GM12891 (cell line): ENCODE data around the gene CACNG1.

Experiments
- POLR2A ChIP-seq: IDR thresholded peaks from 2 replicates; pipeline ENCODE4 v1.6.1; 2011; ENCODE audit warnings: low read depth, low read length, control low read depth
- POLR2AphosphoS5 ChIP-seq: IDR thresholded peaks from 2 replicates; pipeline ENCODE4 v1.6.1; 2011; ENCODE audit warnings: low read depth, low read length, control low read depth
- SPI1 ChIP-seq: IDR thresholded peaks from 2 replicates; pipeline ENCODE4 v1.6.1; 2011; ENCODE audit warnings: low read depth, low read length, control low read depth

DNA sequence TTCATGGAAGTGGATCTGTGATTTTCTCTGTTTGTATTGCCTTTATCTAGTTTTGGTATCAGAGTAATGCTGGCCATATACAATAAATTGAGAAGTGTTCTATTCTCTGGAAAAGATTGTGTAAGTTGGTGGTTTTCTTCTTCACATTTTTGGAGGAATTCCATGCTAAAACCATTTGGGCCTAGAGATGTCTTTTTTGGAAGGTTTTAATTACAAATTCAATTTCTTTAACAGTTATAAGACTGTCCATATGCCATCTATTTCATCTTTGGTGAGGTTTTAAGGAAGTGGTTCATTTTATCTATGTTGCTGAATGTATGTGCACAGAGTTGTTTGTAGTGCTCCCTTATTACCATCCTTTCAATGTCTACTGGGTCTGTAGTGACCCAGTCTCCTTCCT, 46.0 kb downstream of the CACNG1 start:
- TF ChIP-seq POLR2AphosphoS5 (no peak), POLR2A (no peak), SPI1 (no peak)
